K562 (cell line): Measurements from ENCODE around the gene MFSD2B. TPM values are rescaled to one million over a fixed set of nuclear protein-coding genes. Genes with fewer than 3 reads are reported as not detected.

Experiments
- BHLHE40 ChIP-seq: IDR thresholded peaks from 2 replicates; pipeline ENCODE4 v1.6.1; 2011; ENCODE audit warnings: low read length, improper control_type of control experiment
- BRCA1 ChIP-seq, 2 experiments: fragments of 450-650 bp in 1 of 2; sonication (generic) in 1 of 2; formaldehyde crosslinking in 1 of 2; IDR thresholded peaks; 2 replicates each; pipeline versions ENCODE4 v1.5.0 to v1.6.1; 2017 to 2020; ENCODE audit warnings: mild to moderate bottlenecking in 1 of 2, missing genetic modification reagents in 1 of 2
- CAMTA2 ChIP-seq: fragments of 250-450 bp; sonication (Bioruptor Pico); conservative IDR thresholded peaks from 2 replicates; pipeline ENCODE4 v1.5.1; 2022
- CTCF ChIP-seq, 3 experiments: IDR thresholded peaks in 2 of 3; conservative IDR thresholded peaks in 1 of 3; 2 replicates each; pipeline ENCODE4 v1.5.1; 2011 to 2012; ENCODE audit warnings: low read length in 3 of 3, mild to moderate bottlenecking in 3 of 3, control low read depth in 2 of 3, improper control_type of control experiment in 1 of 3, inconsistent platforms in 1 of 3, low read depth in 1 of 3, mixed read lengths in 1 of 3, moderate library complexity in 1 of 3; ENCODE audit not compliant: insufficient read depth in 2 of 3
- ELF1 ChIP-seq: fragments of 200-800 bp; sonication (Bioruptor generic); IDR thresholded peaks from 2 replicates; pipeline ENCODE4 v1.6.1; 2016; ENCODE audit warnings: missing genetic modification characterization, missing compliant biosample characterization
- ELF2 ChIP-seq: fragments of 250-450 bp; sonication (Bioruptor Pico); IDR thresholded peaks from 2 replicates; pipeline ENCODE4 v1.5.0; 2021; ENCODE audit warnings: mild to moderate bottlenecking
- HES1 ChIP-seq: fragments of 450-650 bp; IDR thresholded peaks from 2 replicates; pipeline ENCODE4 v1.6.1; 2016; ENCODE audit warnings: low read depth, mild to moderate bottlenecking, moderate library complexity
- HMBOX1 ChIP-seq: sonication (generic); IDR thresholded peaks from 2 replicates; pipeline ENCODE4 v1.6.1; 2016
- IRF1 ChIP-seq: sonication (generic); formaldehyde crosslinking; IDR thresholded peaks from 2 replicates; pipeline ENCODE4 v1.8.0; 2022; ENCODE audit warnings: missing genetic modification reagents, mild to moderate bottlenecking, borderline replicate concordance
- RBM17 ChIP-seq: fragments of 200-400 bp; formaldehyde crosslinking; IDR thresholded peaks from 2 replicates; pipeline ENCODE4 v1.6.1; 2017; ENCODE audit warnings: low read depth, mild to moderate bottlenecking, low read length, borderline replicate concordance
- TBL1XR1 ChIP-seq, 2 experiments: IDR thresholded peaks; 2 replicates each; pipeline ENCODE4 v1.6.1; 2012; ENCODE audit warnings: improper control_type of control experiment in 2 of 2, low read length in 2 of 2, mild to moderate bottlenecking in 1 of 2
- TBP ChIP-seq: optimal IDR thresholded peaks from 2 replicates; pipeline ENCODE3; 2011; ENCODE audit warnings: low read depth, low read length, improper control_type of control experiment
- TCF7 ChIP-seq: sonication (generic); IDR thresholded peaks from 2 replicates; pipeline ENCODE4 v1.6.1; 2016; ENCODE audit warnings: antibody characterized with exemption, borderline replicate concordance
- TEAD1 ChIP-seq, 2 experiments: fragments of 450-650 bp in 1 of 2; sonication (generic) in 1 of 2; formaldehyde crosslinking; IDR thresholded peaks; 2 replicates each; pipeline versions ENCODE4 v1.4.0 to v1.8.0; 2020 to 2022; ENCODE audit warnings: mild to moderate bottlenecking in 2 of 2, missing genetic modification reagents in 1 of 2
- TGIF2 ChIP-seq: sonication (generic); formaldehyde crosslinking; IDR thresholded peaks from 2 replicates; pipeline ENCODE4 v1.8.1; 2022; ENCODE audit warnings: mild to moderate bottlenecking, missing genetic modification reagents, moderate library complexity
- ZBTB12 ChIP-seq: fragments of 250-450 bp; sonication (Bioruptor Pico); IDR thresholded peaks from 2 replicates; pipeline ENCODE4 v1.4.0; 2020
- ZBTB26 ChIP-seq: fragments of 450-650 bp; formaldehyde crosslinking; IDR thresholded peaks from 2 replicates; pipeline ENCODE4 v1.4.0; 2022; ENCODE audit warnings: missing genetic modification characterization
- ZNF699 ChIP-seq: fragments of 250-450 bp; sonication (Bioruptor Pico); IDR thresholded peaks from 2 replicates; pipeline ENCODE4 v1.8.0; 2021; ENCODE audit warnings: mild to moderate bottlenecking, moderate library complexity; ENCODE audit not compliant: insufficient replicate concordance
- ZNF707 ChIP-seq: fragments of 250-450 bp; sonication (Bioruptor Pico); conservative IDR thresholded peaks from 2 replicates; pipeline ENCODE4 v1.8.0; 2022; ENCODE audit warnings: inconsistent platforms, mild to moderate bottlenecking, moderate library complexity
- ZNF766 ChIP-seq: fragments of 200-800 bp; sonication (Bioruptor generic); conservative IDR thresholded peaks from 2 replicates; pipeline ENCODE4 v1.6.1; 2016; ENCODE audit warnings: missing genetic modification characterization, missing compliant biosample characterization
- polyA plus RNA-seq, 8 experiments: library from polyadenylated mRNA; depleted of rRNA in 4 of 8; stranded (reverse) in 5 of 8; unstranded in 3 of 8; fragments of >200 nt; fragmentation: Nextera tagmentation in 2 of 8; fragmentation: Illumina TruSeq in 1 of 8; extraction: Ambion mirVana in 2 of 8; extraction: Trizol in 1 of 8; gene quantifications; 2 replicates each; pipeline versions ENCODE4 v1.2.1 to v1.2.3, GENCODE V29; 2011 to 2014; ENCODE audit warnings: inconsistent platforms in 1 of 8, missing spikeins in 1 of 8
- total RNA-seq, 7 experiments: library from RNA; depleted of rRNA in 6 of 7; stranded (reverse); fragments of >200 nt in 6 of 7; fragmentation: Illumina TruSeq in 2 of 7; extraction: Trizol in 2 of 7; gene quantifications; 2 replicates each; pipeline versions ENCODE4 v1.2.1 to v1.2.3, GENCODE V29; 2011 to 2021; ENCODE audit warnings: low replicate concordance in 1 of 7

MFSD2B gene
- total and polyA plus RNA-seq, 9 of the 15 experiments (the other 6 are each of a cell fraction or from before 2014, with no cell fraction given) = 2.6 to 10.9 (median 6.8) TPM

GRCh38 chr2:24011250-24012104 lies 1.6 kb downstream of the MFSD2B start (continued):
- TF ChIP-seq TEAD1 (CRISPR knock-in tag; IDR thresholded peaks at IDR 0.05) (peak in 1 of 2 experiments; percentile 86; a peak in 2 of 4 replicates), ELF1 (tag) (peak; percentile 37; the same call in 1 of the 2 replicates), IRF1 (no peak), ZBTB12 (CRISPR knock-in tag) (no peak), ZBTB26 (CRISPR knock-in tag) (no peak), BRCA1 (IDR thresholded peaks at IDR 0.05) (no peak), BRCA1 (CRISPR knock-in tag; IDR thresholded peaks at IDR 0.05) (no peak), BHLHE40 (peak; percentile 71), TCF7 (0 out of 2 replicates have a peak, but pooled peaks have one; percentile 41), ZNF766 (CRISPR knock-in tag) (peak; percentile 83; the same call in 1 of the 2 replicates), RBM17 (no peak), CTCF (IDR thresholded peaks at IDR 0.05 in 2 of 3, conservative IDR thresholded peaks at IDR 0.05 in 1 of 3; ENCODE audit: insufficient read depth in 2 of 3, low read depth in 1 of 3, low read length in 3 of 3) (peak in 1 of 3 experiments; percentile 6; a peak in 1 of 6 replicates), TBL1XR1 (IDR thresholded peaks at IDR 0.05; ENCODE audit: low read length in 2 of 2) (peak; percentile 68 to 91; a peak in 3 of 4 replicates), ZNF707 (CRISPR knock-in tag) (no peak), TGIF2 (no peak), TBP (peak; percentile 55), ELF2 (CRISPR knock-in tag) (no peak), CAMTA2 (CRISPR knock-in tag) (no peak), HMBOX1 (no peak), ZNF699 (CRISPR knock-in tag) (no peak), HES1 (peak; percentile 83)
